RCC 7860 (cell line): Measurements from ENCODE around the gene PRRC2B.
"Not testable (repeated sequence)": the region's sequence is repeated elsewhere in the genome, so short reads cannot be mapped to it uniquely, and the experiment has no call there.

Experiments used
- DNase-seq: peaks from one replicate; pipeline ENCODE4 v3.0.0-alpha.2; 2015; ENCODE audit warnings: low spot score
- FAIRE-seq: peaks from 2 replicates; lab custom pipeline; 2012; peaks lifted over from hg19 to GRCh38; lab: Jason Lieb, UNC

The PRRC2B gene

GRCh38 chr9:131503626-131504465, 110.0 kb downstream of the PRRC2B start:
- no peak for FAIRE-seq
- peak; percentile 30 for DNase-seq

GRCh38 chr9:131505012-131505411, 111.1 kb downstream of the PRRC2B start:
- DNase-seq (no peak), FAIRE-seq (no peak)

- DNase-seq = no peak
- no peak for FAIRE-seq
Measured at GRCh38 chr9:131511416-131511815, 117.5 kb downstream of the PRRC2B start.

GRCh38 chr9:131511880-131512279, 118.0 kb downstream of the PRRC2B start:
- no peak for DNase-seq
- no peak for FAIRE-seq

GRCh38 chr9:131513177-131513576, 119.3 kb downstream of the PRRC2B start:
- no peak for DNase-seq
- no peak for FAIRE-seq

- DNase-seq, FAIRE-seq: not testable (repeated sequence)
Measured at GRCh38 chr9:131515559-131516031, 121.7 kb downstream of the PRRC2B start.

- FAIRE-seq (no peak), DNase-seq (no peak)
Measured at GRCh38 chr9:131516100-131516499, 122.2 kb downstream of the PRRC2B start.

- DNase-seq (no peak), FAIRE-seq (no peak)
Measured at GRCh38 chr9:131516930-131517329, 123.0 kb downstream of the PRRC2B start.

GRCh38 chr9:131517761-131518190, 123.9 kb downstream of the PRRC2B start:
- no peak for FAIRE-seq
- DNase-seq = no peak

- FAIRE-seq (no peak), DNase-seq (no peak)
Measured at GRCh38 chr9:131518553-131518952, 124.7 kb downstream of the PRRC2B start.

- no peak for FAIRE-seq
Measured at GRCh38 chr9:131520503-131520902, 126.6 kb downstream of the PRRC2B start.

GRCh38 chr9:131521203-131521602, 127.3 kb downstream of the PRRC2B start:
- FAIRE-seq (no peak), DNase-seq (no peak)

More at GRCh38 chr9:131520503-131520902, 126.6 kb downstream of the PRRC2B start:
- no peak for DNase-seq

- DNase-seq = no peak
- no peak for FAIRE-seq
Measured at GRCh38 chr9:131521822-131522221, 127.9 kb downstream of the PRRC2B start.

- DNase-seq = no peak
- no peak for FAIRE-seq
Measured at GRCh38 chr9:131522257-131523085, 128.6 kb downstream of the PRRC2B start.

- DNase-seq (no peak), FAIRE-seq (no peak)
Measured at GRCh38 chr9:131523086-131523388, 129.2 kb downstream of the PRRC2B start.

GRCh38 chr9:131523451-131524435, 129.9 kb downstream of the PRRC2B start:
- no peak for FAIRE-seq
- DNase-seq = no peak

- DNase-seq = no peak
- no peak for FAIRE-seq
Measured at GRCh38 chr9:131524665-131525315, 130.9 kb downstream of the PRRC2B start.

GRCh38 chr9:131525643-131526565, 132.0 kb downstream of the PRRC2B start:
- FAIRE-seq (no peak), DNase-seq (no peak)

- DNase-seq (no peak), FAIRE-seq (no peak)
Measured at GRCh38 chr9:131528186-131528585, 134.3 kb downstream of the PRRC2B start.
